HG02885 (cell line): Measurements from ENCODE around the gene ST14.
"Not testable (repeated sequence)": the region's sequence is repeated elsewhere in the genome, so short reads cannot be mapped to it uniquely, and the experiment has no call there.

Experiments used
- ATAC-seq: cut with Tn5 transposase; IDR thresholded peaks from one replicate; pipeline ENCODE4 v1.9.1; 2021; ENCODE audit warnings: mild to moderate bottlenecking; ENCODE audit not compliant: unreplicated experiment, poor library complexity

Gene ST14

DNA sequence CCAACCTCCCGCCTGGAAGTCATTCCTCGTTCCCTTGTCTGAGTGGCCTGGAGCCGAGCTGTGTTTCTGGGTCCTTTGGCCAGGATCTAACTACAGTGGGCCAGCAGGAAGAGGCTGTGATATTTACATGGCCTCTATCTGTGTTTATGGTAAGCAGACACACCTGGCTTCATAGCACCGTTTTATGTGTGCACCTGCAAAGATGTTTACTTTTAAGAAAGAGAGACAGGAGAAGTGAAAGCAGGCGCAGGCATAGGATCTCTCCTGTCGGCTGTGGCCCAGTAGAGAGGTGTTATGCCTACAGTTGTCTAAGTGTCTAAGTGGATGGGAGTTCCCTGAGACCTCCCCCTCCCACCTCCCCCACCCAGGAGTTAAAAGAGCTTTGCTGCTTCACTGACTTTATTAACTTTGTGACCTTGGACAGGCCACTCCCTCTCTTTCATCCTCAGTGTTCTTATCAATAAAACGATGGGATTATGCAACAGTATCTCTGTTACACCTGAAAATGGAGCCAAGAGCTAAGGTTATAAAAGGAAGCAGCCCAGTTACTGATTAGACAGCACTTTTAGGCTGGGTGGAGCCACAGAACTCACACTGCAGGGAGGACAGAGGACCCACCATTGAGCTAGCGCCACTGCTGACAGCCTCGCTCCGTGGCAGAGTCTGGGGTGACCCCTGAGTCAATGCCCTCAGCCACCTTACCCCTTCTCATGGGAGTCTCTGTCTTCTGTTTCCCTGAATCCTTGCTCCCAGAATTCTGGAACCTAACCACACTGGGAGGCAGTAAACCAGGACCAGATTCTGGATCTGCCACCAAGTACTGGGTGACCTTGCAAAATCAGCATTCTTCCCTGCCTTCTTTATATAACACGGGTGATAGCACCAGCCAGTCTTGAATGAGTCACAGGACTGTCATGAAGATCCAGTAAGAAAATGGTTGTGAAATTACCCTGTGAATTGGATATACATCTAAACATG, 22.0 kb downstream of the ST14 start:
- peak; percentile 56 for ATAC-seq

DNA sequence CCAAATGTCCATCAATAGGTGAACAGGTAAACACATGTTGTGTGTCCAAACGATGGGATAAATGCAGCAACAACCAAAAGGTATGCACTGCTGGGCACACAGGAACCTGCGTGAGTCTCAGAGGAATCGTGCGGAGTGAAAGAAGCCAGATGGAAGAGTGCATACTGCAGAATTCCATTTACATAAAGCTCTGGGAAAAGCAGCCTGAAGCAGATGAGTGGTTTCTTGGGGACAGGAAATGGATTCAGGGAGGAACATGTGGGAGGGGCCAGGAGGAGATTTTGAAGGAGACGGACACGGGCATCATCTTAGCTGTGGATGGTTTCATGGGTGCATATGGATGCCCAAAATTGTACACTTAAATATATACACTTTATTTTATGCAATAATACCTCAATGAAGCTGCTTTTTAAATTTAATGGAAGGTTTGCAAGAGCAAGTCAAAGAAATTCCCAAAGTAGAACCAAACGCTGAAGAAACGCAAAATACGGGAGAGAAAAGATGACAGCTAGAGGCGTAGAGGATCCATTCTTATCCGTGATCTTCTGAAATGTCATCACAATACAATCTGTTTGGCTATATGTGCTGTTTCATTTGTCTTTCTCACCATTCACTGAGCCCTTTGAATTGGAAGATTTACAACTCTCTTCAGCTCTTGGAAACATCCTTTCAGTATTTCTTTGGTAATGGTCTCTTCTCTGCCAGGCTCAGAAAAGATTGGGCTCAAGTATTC, 24.5 kb downstream of the ST14 start:
- ATAC-seq, result no peak

DNA sequence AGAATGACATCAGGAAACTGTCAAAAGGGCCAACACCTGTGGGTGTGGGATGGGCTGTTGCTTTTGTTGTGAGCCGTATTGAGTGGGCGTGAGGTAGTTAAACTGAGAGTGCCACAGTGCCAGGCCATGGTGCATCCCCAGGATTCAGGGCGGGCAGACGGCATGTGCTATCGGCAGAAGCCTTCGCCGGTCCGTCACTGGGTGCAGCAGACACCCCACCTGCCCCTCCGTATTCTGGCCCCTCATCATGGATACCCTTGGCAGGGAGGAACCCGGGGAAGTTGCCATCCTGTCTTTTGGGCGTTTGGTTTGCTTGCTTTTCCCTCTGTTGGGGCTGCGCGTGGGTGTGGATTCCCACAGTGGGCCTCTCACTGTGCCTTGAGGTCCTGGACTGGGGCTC, 27.5 kb downstream of the ST14 start:
- no peak for ATAC-seq

DNA sequence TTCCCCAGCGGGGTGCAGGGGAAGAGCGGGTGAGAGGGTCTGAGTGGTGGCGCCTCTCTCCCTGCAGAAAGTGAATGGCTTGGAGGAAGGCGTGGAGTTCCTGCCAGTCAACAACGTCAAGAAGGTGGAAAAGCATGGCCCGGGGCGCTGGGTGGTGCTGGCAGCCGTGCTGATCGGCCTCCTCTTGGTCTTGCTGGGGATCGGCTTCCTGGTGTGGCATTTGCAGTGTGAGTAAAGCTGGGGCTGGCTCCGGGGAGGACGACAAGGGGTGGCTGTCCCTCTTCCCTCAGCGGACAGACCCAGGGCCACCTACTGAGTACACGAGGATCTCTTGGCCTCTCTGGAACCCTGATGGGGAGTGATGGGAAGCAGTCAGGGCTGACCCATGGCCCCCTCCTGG, 28.5 kb downstream of the ST14 start:
- no peak for ATAC-seq

DNA sequence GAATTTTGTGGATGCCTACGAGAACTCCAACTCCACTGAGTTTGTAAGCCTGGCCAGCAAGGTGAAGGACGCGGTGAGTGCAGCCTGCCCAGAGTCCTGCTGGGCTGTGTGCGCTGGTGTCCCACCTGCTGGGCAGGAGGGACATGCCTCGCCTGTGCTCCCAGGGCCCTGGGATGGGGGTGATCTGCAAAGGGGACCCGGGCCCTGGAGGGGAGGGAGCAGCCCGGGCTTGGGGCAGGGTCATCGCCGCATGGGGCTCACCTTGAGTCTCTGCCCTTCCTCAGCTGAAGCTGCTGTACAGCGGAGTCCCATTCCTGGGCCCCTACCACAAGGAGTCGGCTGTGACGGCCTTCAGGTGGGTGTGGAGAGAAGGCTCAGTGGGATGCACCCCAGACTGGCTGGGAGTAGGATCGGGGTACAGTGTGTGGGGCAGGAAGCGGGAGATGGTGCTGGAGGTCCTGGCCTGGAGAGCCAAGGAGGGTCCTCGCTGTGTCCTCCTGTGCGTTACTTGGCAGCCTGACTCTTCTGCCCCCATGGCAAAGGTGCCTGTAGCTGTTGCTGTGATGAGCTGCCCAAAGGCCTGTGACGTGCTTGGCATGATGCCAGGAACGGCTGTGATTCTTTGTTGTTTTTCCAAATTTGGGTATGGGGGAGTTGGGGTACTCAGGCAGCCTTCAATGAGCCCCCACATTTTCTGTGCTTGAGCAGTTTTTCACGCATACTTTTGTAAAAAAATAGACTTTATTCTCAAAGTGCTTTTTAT, 29.2 kb downstream of the ST14 start:
- no peak for ATAC-seq

DNA sequence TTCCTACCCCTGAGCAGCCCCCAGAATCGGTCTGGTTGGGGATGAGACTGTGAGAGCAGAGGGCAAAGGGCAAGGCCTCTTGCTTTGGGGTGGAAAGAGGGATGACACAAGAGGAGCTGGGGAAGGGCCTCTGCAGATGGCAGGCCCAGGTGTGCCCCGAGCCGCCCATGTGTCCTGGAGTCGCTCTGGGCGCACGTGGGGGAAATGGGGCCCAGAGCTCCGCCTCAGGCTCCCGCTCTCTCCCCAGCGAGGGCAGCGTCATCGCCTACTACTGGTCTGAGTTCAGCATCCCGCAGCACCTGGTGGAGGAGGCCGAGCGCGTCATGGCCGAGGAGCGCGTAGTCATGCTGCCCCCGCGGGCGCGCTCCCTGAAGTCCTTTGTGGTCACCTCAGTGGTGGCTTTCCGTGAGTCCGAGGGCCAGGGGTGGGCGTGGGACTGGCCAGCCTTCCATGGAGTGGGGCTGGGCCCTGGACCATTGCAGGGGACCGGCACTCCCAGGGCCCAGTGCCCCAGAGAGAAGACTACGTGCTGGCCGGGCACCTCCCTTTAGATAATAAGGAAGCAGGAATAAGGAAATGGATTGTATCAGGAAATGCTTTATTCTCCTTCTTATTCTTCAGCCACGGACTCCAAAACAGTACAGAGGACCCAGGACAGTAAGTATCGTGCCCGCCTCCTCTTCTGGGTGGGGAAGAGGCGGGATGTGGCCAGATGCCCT, 30.1 kb downstream of the ST14 start:
- ATAC-seq, result no peak

GRCh38 chr11:130190371-130190881, 30.8 kb downstream of the ST14 start:
- ATAC-seq, result no peak

DNA sequence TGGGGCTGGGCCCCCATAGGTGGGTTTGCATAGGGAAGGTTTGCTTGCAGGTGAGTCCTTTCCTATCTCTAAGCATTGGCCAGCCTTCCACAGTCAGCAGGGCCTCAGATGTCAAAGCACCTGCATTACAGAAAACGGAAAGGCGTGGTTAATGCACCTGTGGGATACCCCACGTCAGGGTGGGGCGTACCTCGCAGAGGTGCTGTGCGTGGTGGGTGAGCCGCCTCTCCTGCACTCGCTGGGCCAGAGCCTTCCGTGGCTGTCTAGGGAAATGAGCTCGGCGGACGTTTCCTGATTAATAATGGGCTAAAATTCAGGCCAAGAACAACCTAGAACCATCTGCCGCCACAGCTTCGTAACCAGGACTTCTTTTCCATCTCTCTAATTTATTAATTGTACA, 32.3 kb downstream of the ST14 start:
- ATAC-seq, result no peak

DNA sequence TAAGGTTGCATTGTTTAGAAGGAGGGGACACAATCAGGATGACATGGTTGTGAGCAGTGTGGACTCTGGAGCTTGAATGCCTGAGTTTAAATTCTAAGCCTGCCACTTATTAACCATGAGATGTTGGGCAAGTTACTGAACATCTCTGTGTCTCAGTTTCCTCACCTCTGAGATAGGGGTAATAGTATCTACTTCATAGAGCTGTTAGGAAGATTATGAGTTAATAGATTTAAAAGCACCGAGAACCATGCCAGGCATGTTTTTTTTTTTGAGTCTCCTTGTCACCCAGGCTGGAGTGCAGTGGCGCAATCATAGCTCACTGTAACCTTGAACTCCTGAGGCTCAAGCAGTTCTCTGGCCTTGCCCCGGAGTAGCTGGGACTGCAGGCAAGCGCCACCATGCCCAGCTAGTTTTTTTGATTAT, 33.3 kb downstream of the ST14 start:
- ATAC-seq, result no peak

DNA sequence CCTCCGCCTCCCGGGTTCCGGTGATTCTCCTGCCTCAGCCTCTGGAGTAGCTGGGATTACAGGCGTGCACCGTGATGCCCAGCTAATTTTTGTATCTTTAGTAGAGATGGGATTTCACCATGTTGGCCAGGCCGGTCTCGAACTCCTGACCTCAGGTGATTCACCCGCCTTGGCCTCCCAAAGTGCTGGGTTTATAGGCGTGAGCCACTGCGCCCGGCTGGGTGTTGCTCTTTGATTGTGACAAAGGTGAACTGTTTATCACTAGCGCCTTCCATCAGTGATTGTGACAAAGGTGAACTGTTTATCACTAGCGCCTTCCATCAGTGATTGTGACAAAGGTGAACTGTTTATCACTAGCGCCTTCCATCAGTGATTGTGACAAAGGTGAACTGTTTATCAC, 34.0 kb downstream of the ST14 start:
- ATAC-seq, result not testable (repeated sequence)

- no peak for ATAC-seq
These were observed 34.9 kb downstream of the ST14 start for GRCh38 chr11:130194241-130195023.

DNA sequence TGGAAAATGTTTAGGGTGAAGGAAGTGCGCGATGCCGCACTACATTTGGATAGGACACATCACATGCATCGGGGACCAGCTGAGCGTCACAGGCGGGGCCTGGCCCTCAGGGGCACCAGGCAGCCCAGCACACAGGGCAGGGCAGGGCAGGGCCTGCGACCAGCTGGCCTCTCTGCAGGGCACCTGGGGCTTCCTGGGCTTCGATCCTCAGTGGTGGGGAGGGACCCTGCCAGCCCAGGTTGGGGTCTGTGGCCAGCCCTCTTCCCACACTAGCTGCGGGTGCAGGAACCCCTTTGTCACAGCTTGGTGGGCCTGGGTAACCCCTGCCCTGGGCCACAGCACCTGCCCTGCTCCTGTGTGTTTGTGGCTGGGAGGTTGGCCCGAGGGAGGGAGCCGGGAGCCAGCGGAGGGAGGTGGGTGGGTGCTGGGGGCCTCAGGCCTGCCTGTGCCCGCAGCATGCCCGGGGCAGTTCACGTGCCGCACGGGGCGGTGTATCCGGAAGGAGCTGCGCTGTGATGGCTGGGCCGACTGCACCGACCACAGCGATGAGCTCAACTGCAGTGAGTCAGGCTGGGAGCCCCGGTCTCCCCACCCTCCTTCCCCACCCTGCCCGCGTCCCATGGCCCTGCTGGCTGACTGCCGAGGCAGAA, 37.9 kb downstream of the ST14 start:
- no peak for ATAC-seq

GRCh38 chr11:130198292-130198691, 38.7 kb downstream of the ST14 start:
- ATAC-seq, result no peak

DNA sequence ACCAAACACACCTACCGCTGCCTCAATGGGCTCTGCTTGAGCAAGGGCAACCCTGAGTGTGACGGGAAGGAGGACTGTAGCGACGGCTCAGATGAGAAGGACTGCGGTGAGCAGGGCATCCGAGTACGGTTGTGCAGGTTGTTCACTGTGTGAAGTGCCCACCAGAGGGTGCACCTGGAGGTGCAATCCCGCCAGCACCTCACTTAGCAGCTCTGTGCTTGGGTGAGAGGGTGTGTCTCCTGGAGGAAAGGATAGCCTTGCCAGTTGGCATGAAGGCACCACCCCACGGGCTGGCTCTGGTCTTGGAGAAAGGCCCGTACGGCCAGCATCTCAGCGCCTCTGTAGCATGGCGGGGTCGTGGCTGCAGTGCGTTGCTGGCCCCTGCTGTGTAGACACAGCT, 39.4 kb downstream of the ST14 start:
- ATAC-seq, result no peak

DNA sequence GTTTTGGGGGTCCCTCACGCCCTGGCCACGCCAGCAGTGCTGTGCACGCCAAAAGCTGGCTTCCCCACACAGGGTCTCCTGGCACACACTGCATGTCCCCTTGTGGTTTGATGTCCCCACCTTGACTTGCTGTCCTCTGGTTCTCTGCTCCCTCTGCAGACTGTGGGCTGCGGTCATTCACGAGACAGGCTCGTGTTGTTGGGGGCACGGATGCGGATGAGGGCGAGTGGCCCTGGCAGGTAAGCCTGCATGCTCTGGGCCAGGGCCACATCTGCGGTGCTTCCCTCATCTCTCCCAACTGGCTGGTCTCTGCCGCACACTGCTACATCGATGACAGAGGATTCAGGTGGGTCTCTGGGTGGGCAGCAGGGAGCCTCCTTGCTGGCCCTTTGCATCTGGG, 40.2 kb downstream of the ST14 start:
- no peak for ATAC-seq

DNA sequence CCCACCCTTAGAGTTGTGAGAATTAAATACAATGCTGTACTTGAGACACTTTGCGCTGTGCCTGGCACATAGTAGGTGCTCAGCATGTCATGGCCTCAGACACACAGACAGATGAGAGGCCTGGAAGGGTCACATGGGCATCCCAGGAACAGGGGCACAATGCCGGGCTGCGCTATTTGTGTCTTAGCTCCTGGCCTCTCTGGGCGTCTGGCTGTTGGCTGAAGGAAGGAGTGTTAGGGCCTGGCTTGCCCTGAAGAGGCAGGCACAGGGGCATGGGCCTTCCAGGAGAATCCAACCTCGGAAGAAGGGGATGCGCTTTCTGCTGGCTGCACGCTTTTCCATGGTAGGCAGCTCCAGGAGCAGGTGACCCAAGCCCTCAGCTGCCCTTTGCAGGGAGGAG, 41.4 kb downstream of the ST14 start:
- no peak for ATAC-seq

DNA sequence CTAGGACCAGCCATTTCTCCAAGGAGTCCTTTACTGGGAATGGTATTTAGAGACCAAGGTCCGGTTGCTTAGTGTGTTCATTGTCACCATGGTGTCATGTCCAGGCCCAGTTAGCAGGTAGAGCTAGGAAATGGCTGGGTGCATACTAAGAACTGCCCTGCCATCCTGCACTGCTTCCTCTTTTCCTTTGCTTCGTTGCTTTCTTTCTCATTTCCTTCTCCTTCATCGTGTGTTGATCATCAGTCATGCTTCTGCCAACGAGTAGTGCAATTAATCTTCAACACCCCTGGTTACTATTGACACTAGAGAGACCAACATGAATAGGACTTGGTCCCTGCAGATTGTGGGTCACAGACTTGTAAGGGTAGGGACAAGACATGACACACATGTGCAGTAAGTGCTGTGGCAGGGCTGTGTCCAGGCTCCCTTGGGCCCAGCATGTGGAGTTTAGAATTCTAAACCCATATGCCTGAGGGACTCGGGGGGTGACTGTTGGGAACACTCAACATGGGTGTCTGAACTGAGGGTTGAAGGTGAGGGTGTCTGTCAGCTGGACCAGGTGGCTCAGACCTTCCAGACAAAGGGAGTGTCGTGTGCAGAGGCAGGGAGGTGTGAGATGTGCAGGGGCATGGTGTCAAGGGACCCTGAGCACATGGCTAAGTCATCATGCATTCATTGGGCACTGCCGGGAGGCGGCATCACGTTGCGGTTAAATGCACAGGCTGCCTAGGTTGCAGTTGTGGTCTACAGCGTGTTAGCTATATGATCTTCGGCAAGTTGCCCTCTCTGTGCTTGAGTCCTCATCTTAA, 42.6 kb downstream of the ST14 start:
- no peak for ATAC-seq
